Liver (tissue), 9 donors: Measurements from ENCODE around the gene NRG2. TPM values are rescaled to one million over a fixed set of nuclear protein-coding genes. Genes with fewer than 3 reads are reported as not detected.

Experiments
- DNase-seq: peaks from one replicate; pipeline ENCODE4 v3.0.0-alpha.2; 2017; ENCODE audit warnings: low spot score
- H3K27ac ChIP-seq, 2 donors: one replicate each; pipeline ENCODE4 v1.7.0; 2013; ENCODE audit warnings: inconsistent platforms in 2 of 2, low read length in 2 of 2, control low read depth in 1 of 2, low read depth in 1 of 2, mild to moderate bottlenecking in 1 of 2
- H3K27me3 ChIP-seq, 4 donors: one replicate each; pipeline versions ENCODE4 v1.6.1 to v1.7.0; 2013; ENCODE audit warnings: low read length in 3 of 4, inconsistent platforms in 1 of 4, mild to moderate bottlenecking in 1 of 4, moderate library complexity in 1 of 4; ENCODE audit not compliant: control insufficient read depth in 4 of 4, insufficient read depth in 4 of 4
- H3K36me3 ChIP-seq, 4 donors: one replicate each; pipeline versions ENCODE4 v1.6.1 to v1.7.0; 2013; ENCODE audit warnings: low read length in 3 of 4, mild to moderate bottlenecking in 3 of 4, low read depth in 1 of 4, moderate library complexity in 1 of 4; ENCODE audit not compliant: control insufficient read depth in 4 of 4, insufficient read depth in 3 of 4
- H3K4me1 ChIP-seq, 4 donors: one replicate each; pipeline versions ENCODE4 v1.6.1 to v1.7.0; 2013; ENCODE audit warnings: low read length in 3 of 4, mild to moderate bottlenecking in 3 of 4, moderate library complexity in 1 of 4; ENCODE audit not compliant: control insufficient read depth in 4 of 4, insufficient read depth in 4 of 4
- H3K4me3 ChIP-seq, 3 donors: one replicate each; pipeline versions ENCODE4 v1.6.1 to v1.7.0; 2013; ENCODE audit warnings: low read length in 3 of 3, control low read depth in 1 of 3, low read depth in 1 of 3, mild to moderate bottlenecking in 1 of 3
- H3K9ac ChIP-seq, 2 donors: one replicate each; pipeline ENCODE4 v1.7.0; 2013; ENCODE audit warnings: low read length in 2 of 2, mild to moderate bottlenecking in 2 of 2, moderate library complexity in 2 of 2, control low read depth in 1 of 2, low read depth in 1 of 2
- H3K9me3 ChIP-seq, 4 donors: one replicate each; pipeline versions ENCODE4 v1.6.1 to v1.7.0; 2013; ENCODE audit warnings: low read length in 3 of 4; ENCODE audit not compliant: control insufficient read depth in 4 of 4
- EGR1 ChIP-seq, 2 donors: IDR thresholded peaks; 2 replicates each; pipeline ENCODE4 v1.6.1; 2016 to 2018; ENCODE audit warnings: antibody characterized with exemption in 2 of 2, low read depth in 2 of 2
- FOXA1 ChIP-seq: IDR thresholded peaks from 2 replicates; pipeline ENCODE4 v1.6.1; 2016; ENCODE audit warnings: antibody characterized with exemption
- FOXA2 ChIP-seq: IDR thresholded peaks from 2 replicates; pipeline ENCODE4 v1.6.1; 2016; ENCODE audit warnings: antibody characterized with exemption
- GABPA ChIP-seq, 2 donors: IDR thresholded peaks in 1 of 2; conservative IDR thresholded peaks in 1 of 2; 2 replicates each; pipeline ENCODE4 v1.6.1; 2016; ENCODE audit warnings: antibody characterized with exemption in 2 of 2, mild to moderate bottlenecking in 1 of 2, moderate library complexity in 1 of 2
- HNF4A ChIP-seq, 2 donors: conservative IDR thresholded peaks; 2 replicates each; pipeline ENCODE4 v1.6.1; 2016; ENCODE audit warnings: antibody characterized with exemption in 2 of 2, mild to moderate bottlenecking in 2 of 2
- HNF4G ChIP-seq: IDR thresholded peaks from 2 replicates; pipeline ENCODE4 v1.6.1; 2016; ENCODE audit warnings: antibody characterized with exemption
- JUND ChIP-seq, 2 donors: IDR thresholded peaks; 2 replicates each; pipeline ENCODE4 v1.6.1; 2016; ENCODE audit warnings: antibody characterized with exemption in 2 of 2
- NR2F2 ChIP-seq: IDR thresholded peaks from 2 replicates; pipeline ENCODE4 v1.6.1; 2016; ENCODE audit warnings: antibody characterized with exemption
- RAD21 ChIP-seq, 2 donors: IDR thresholded peaks; 2 replicates each; pipeline ENCODE4 v1.6.1; 2016; ENCODE audit warnings: antibody characterized with exemption in 2 of 2, mild to moderate bottlenecking in 2 of 2
- RXRA ChIP-seq, 2 donors: IDR thresholded peaks; 2 replicates each; pipeline ENCODE4 v1.6.1; 2017 to 2018; ENCODE audit warnings: antibody characterized with exemption in 2 of 2, mild to moderate bottlenecking in 1 of 2
- SP1 ChIP-seq: IDR thresholded peaks from 2 replicates; pipeline ENCODE4 v1.6.1; 2018; ENCODE audit warnings: antibody characterized with exemption, mild to moderate bottlenecking
- TAF1 ChIP-seq: conservative IDR thresholded peaks from 2 replicates; pipeline ENCODE4 v1.6.1; 2016; ENCODE audit warnings: antibody characterized with exemption, mild to moderate bottlenecking
- YY1 ChIP-seq: IDR thresholded peaks from 2 replicates; pipeline ENCODE4 v1.6.1; 2016; ENCODE audit warnings: antibody characterized with exemption, mild to moderate bottlenecking
- WGBS: extraction: QIAGEN DNeasy Blood & Tissue Kit; methylation state at CpG from one replicate; pipeline ENCODE4 v1.1.7; 2013; 5-methylcytosine and 5-hydroxymethylcytosine counted together
- polyA plus RNA-seq, 2 donors: library from polyadenylated mRNA; stranded (reverse) in 1 of 2; unstranded in 1 of 2; fragments of 200-250 nt in 1 of 2; fragments of >200 nt in 1 of 2; fragmentation: Nextera tagmentation in 1 of 2; extraction: Ambion mirVana in 1 of 2; gene quantifications; one replicate each; pipeline versions ENCODE4 v1.2.1 to v1.2.3, GENCODE V29; 2013 to 2015
- total RNA-seq, 2 donors: library from RNA; depleted of rRNA; stranded (reverse); fragments of >200 nt; gene quantifications; one replicate each; pipeline ENCODE4 v1.2.3, GENCODE V29; 2014
- TF ChIP-seq, protein P1 (sequence below): IDR thresholded peaks from 2 replicates; pipeline ENCODE4 v1.6.1; 2016; ENCODE audit warnings: antibody characterized with exemption, mild to moderate bottlenecking
- TF ChIP-seq, protein P2 (sequence below): IDR thresholded peaks from 2 replicates; pipeline ENCODE4 v1.6.1; 2016; ENCODE audit warnings: antibody characterized with exemption
- TF ChIP-seq, protein P3 (sequence below): IDR thresholded peaks from 2 replicates; pipeline ENCODE4 v1.6.1; 2016; ENCODE audit warnings: antibody characterized with exemption
- TF ChIP-seq, protein P4 (sequence below): IDR thresholded peaks from 2 replicates; pipeline ENCODE4 v1.6.1; 2016; ENCODE audit warnings: antibody characterized with exemption
- donor health status: healthy.
- donor health status: healthy.
- donor health status: healthy.
- donor health status: healthy.
- donor health status: healthy.

Gene NRG2
- total and polyA plus RNA-seq, 4 donors = 0.07 to 0.08 TPM; not detected in 2

DNA sequence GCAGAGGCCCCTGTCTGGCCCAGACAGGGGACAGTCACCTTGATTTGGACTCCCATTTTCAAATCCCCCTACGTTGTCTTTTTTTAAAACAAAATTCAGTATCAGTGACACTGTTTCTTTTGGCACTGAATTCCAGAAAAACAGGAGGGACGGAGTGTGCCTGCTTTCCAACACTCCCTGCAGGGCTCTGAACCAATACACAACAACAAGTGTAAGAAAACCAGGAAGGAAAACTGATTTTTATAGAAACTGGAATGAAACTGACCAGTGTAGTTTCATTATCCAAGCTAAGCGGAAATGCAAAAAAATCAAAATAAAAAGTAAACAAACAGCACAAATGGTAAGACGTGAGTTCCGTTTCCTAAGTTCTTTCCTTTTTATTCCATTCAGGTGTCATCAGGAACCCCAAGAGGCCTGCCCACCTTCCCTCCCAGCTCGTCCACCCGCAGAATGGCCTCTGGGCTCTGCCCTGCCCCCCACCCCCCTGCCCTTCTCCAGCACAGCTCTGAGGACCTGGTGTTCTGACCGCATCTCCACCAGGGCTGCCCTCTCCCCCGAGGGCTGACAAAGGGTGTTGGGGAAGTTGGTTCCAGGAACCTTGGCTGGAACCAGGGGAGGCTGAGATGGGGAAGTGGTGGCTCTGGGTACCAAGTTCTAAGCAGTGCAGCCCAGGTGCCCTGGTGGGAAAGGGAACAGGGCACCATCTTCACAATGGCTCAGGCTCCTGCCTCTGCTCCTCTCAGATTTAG is 173.9 kb downstream of the NRG2 start:
- WGBS = 63% methylated on average over 9 of the region's 9 CpGs
- H3K4me1 ChIP-seq = peaks cover 0 to 11% (median 5%) of the 10 kb centered on the region in 4 donors
- H3K4me3 ChIP-seq = no peak overlapping the region
- DNase-seq = no peak
- H3K27ac ChIP-seq = no peak overlapping the region
- H3K9ac ChIP-seq = no peak overlapping the region
- no peaks in the 10 kb centered on the region for H3K9me3 ChIP-seq
- no peaks in the 10 kb centered on the region for H3K27me3 ChIP-seq
- TF ChIP-seq, protein P1, sequence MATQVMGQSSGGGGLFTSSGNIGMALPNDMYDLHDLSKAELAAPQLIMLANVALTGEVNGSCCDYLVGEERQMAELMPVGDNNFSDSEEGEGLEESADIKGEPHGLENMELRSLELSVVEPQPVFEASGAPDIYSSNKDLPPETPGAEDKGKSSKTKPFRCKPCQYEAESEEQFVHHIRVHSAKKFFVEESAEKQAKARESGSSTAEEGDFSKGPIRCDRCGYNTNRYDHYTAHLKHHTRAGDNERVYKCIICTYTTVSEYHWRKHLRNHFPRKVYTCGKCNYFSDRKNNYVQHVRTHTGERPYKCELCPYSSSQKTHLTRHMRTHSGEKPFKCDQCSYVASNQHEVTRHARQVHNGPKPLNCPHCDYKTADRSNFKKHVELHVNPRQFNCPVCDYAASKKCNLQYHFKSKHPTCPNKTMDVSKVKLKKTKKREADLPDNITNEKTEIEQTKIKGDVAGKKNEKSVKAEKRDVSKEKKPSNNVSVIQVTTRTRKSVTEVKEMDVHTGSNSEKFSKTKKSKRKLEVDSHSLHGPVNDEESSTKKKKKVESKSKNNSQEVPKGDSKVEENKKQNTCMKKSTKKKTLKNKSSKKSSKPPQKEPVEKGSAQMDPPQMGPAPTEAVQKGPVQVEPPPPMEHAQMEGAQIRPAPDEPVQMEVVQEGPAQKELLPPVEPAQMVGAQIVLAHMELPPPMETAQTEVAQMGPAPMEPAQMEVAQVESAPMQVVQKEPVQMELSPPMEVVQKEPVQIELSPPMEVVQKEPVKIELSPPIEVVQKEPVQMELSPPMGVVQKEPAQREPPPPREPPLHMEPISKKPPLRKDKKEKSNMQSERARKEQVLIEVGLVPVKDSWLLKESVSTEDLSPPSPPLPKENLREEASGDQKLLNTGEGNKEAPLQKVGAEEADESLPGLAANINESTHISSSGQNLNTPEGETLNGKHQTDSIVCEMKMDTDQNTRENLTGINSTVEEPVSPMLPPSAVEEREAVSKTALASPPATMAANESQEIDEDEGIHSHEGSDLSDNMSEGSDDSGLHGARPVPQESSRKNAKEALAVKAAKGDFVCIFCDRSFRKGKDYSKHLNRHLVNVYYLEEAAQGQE = no peak
- TF ChIP-seq FOXA1 (no peak), TAF1 (no peak), YY1 (no peak), HNF4G (no peak), JUND (IDR thresholded peaks at IDR 0.05) (no peak), GABPA (IDR thresholded peaks at IDR 0.05 in 1 of 2, conservative IDR thresholded peaks at IDR 0.05 in 1 of 2) (no peak), NR2F2 (no peak), RXRA (IDR thresholded peaks at IDR 0.05) (no peak), RAD21 (IDR thresholded peaks at IDR 0.05) (no peak), FOXA2 (no peak), SP1 (no peak), HNF4A (conservative IDR thresholded peaks at IDR 0.05) (no peak)
- TF ChIP-seq, protein P2, sequence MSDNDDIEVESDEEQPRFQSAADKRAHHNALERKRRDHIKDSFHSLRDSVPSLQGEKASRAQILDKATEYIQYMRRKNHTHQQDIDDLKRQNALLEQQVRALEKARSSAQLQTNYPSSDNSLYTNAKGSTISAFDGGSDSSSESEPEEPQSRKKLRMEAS = no peak
- TF ChIP-seq, protein P3, sequence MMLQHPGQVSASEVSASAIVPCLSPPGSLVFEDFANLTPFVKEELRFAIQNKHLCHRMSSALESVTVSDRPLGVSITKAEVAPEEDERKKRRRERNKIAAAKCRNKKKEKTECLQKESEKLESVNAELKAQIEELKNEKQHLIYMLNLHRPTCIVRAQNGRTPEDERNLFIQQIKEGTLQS = no peak
- TF ChIP-seq, protein P4, sequence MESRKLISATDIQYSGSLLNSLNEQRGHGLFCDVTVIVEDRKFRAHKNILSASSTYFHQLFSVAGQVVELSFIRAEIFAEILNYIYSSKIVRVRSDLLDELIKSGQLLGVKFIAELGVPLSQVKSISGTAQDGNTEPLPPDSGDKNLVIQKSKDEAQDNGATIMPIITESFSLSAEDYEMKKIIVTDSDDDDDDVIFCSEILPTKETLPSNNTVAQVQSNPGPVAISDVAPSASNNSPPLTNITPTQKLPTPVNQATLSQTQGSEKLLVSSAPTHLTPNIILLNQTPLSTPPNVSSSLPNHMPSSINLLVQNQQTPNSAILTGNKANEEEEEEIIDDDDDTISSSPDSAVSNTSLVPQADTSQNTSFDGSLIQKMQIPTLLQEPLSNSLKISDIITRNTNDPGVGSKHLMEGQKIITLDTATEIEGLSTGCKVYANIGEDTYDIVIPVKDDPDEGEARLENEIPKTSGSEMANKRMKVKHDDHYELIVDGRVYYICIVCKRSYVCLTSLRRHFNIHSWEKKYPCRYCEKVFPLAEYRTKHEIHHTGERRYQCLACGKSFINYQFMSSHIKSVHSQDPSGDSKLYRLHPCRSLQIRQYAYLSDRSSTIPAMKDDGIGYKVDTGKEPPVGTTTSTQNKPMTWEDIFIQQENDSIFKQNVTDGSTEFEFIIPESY = no peak
- no peaks in the 10 kb centered on the region for H3K36me3 ChIP-seq

DNA sequence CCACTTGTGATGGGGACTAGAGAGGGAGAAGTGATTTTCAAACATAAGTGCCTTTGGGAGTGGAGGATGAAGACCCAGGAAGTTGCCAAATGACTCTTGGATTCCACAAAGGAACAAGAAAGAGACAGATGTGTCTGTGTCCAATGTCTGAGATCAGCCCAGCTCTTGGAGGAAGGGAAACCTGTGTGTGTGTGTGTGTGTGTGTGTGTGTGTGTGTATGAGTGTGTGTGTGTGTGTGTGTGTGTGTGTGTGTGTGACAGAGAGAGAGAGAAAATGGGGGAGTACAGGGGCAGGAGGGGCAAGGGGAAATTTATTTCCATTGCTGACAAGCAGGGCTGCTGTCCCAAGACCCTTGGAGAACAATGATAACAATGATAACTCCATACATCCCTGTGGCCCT is 175.5 kb downstream of the NRG2 start:
- no peaks in the 10 kb centered on the region for H3K27me3 ChIP-seq
- no peak for DNase-seq
- H3K9ac ChIP-seq = no peak overlapping the region
- H3K27ac ChIP-seq = no peak overlapping the region
- peaks cover 0 to 11% (median 5%) of the 10 kb centered on the region in 4 donors for H3K4me1 ChIP-seq
- no peaks in the 10 kb centered on the region for H3K36me3 ChIP-seq
- H3K9me3 ChIP-seq = no peaks in the 10 kb centered on the region
- no peak overlapping the region for H3K4me3 ChIP-seq
- TF ChIP-seq NR2F2 (no peak), HNF4G (no peak), TAF1 (no peak), EGR1 (IDR thresholded peaks at IDR 0.05; ENCODE audit: low read depth in 2 of 2) (no peak), FOXA2 (no peak), YY1 (no peak), JUND (IDR thresholded peaks at IDR 0.05) (no peak), FOXA1 (no peak), HNF4A (conservative IDR thresholded peaks at IDR 0.05) (no peak), RXRA (IDR thresholded peaks at IDR 0.05) (no peak)
- TF ChIP-seq, protein P1 = no peak
- TF ChIP-seq, protein P2 = no peak
- TF ChIP-seq, protein P3 = no peak
- TF ChIP-seq, protein P4 = no peak
